Smooth muscle cell (in vitro differentiated cells): ENCODE measurements around the gene GPATCH1. TPM values are rescaled to one million over a fixed set of nuclear protein-coding genes. Genes with fewer than 3 reads are reported as not detected.

ENCODE experiments used
- DNase-seq: peaks from one replicate; lab custom pipeline; 2025; ENCODE audit not compliant: unreplicated experiment; lab: John Stamatoyannopoulos, UW
- H2AFZ ChIP-seq: fragments of 200-600 bp; sonication (generic); 2 replicates; pipeline ENCODE4 v1.6.0; 2016; ENCODE audit warnings: antibody characterized with exemption, low read depth, mild to moderate bottlenecking
- H3F3A ChIP-seq: fragments of 200-600 bp; sonication (generic); 2 replicates; pipeline ENCODE4 v1.6.0; 2017; ENCODE audit warnings: antibody characterized with exemption, low read depth
- H3K27ac ChIP-seq: fragments of 200-600 bp; sonication (generic); 2 replicates; pipeline ENCODE4 v1.5.1; 2016; ENCODE audit warnings: low read depth, mild to moderate bottlenecking
- H3K27me3 ChIP-seq: fragments of 200-600 bp; sonication (generic); 2 replicates; pipeline ENCODE4 v1.6.1; 2016; ENCODE audit warnings: low read depth, mild to moderate bottlenecking
- H3K36me3 ChIP-seq: fragments of 200-600 bp; sonication (generic); 2 replicates; pipeline ENCODE4 v1.5.1; 2016; ENCODE audit warnings: low read depth
- H3K4me1 ChIP-seq: fragments of 200-600 bp; sonication (generic); 2 replicates; pipeline ENCODE4 v1.5.1; 2016; ENCODE audit warnings: low read depth
- H3K4me2 ChIP-seq: fragments of 200-600 bp; sonication (generic); 2 replicates; pipeline ENCODE4 v1.6.0; 2016; ENCODE audit warnings: mild to moderate bottlenecking
- H3K4me3 ChIP-seq: fragments of 200-600 bp; sonication (generic); 2 replicates; pipeline ENCODE4 v1.5.1; 2016; ENCODE audit warnings: mild to moderate bottlenecking
- H3K79me2 ChIP-seq: fragments of 200-600 bp; sonication (generic); 2 replicates; pipeline ENCODE4 v1.6.0; 2016; ENCODE audit warnings: low read depth, mild to moderate bottlenecking
- H3K9ac ChIP-seq: fragments of 200-600 bp; sonication (generic); 2 replicates; pipeline ENCODE4 v1.6.0; 2016; ENCODE audit warnings: low read depth
- H3K9me3 ChIP-seq: fragments of 200-600 bp; sonication (generic); replicated peaks from 2 replicates; pipeline ENCODE4 v1.5.1; 2016; ENCODE audit warnings: low read depth
- H4K20me1 ChIP-seq: fragments of 200-600 bp; sonication (generic); 2 replicates; pipeline ENCODE4 v1.6.0; 2016; ENCODE audit warnings: low read depth
- WGBS: methylation state at CpG from one replicate; pipeline ENCODE4 v1.1.7; 2016; ENCODE audit warnings: low lambda C conversion rate; 5-methylcytosine and 5-hydroxymethylcytosine counted together
- polyA plus RNA-seq: library from polyadenylated mRNA; unstranded; fragments of >200 nt; fragmentation: Nextera tagmentation; extraction: Ambion mirVana; gene quantifications from 2 replicates; pipeline ENCODE4 v1.2.1, GENCODE V29; 2016
- total RNA-seq: library from RNA; depleted of rRNA; stranded (reverse); fragments of >200 nt; gene quantifications from 2 replicates; pipeline ENCODE4 v1.2.3, GENCODE V29; 2014
- TF ChIP-seq, protein P1 (sequence below): fragments of 200-600 bp; sonication (generic); IDR thresholded peaks from 2 replicates; pipeline ENCODE4 v1.5.1; 2017; ENCODE audit warnings: borderline replicate concordance, mild to moderate bottlenecking, antibody characterized with exemption; ENCODE audit not compliant: insufficient read depth, poor library complexity, severe bottlenecking

Gene GPATCH1
- total and polyA plus RNA-seq, 2 experiments from 2014 or later, result 2.8 to 4.3 TPM

DNA sequence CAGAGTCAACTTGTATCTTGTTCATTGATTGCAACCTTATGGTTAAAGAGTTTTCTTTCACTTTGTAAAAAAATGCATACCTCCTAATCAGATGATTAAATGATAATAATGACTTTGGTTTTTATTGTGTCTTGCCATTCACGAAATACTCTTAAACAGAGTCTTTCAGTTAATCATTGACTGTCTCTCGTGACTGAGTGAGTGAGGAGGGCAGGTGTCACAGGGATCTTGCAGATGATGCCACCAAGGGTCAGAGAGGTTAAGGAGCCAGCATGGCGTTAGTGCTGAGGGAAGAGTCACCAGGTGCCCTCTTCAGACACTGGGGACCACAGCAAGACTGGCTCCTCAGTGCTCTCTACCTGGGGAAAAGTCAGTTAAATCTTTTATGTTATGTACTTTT, 8.0 kb downstream of the GPATCH1 start:
- Histone ChIP-seq H3K27ac (no peak overlapping the region), H3K4me1 (no peaks in the 10 kb centered on the region), H3K36me3 (peaks cover 8% of the 10 kb centered on the region), H4K20me1 (no peaks in the 10 kb centered on the region), H3K27me3 (no peaks in the 10 kb centered on the region), H3K9ac (no peak overlapping the region), H3F3A (no peaks in the 10 kb centered on the region), H2AFZ (no peak overlapping the region), H3K79me2 (no peaks in the 10 kb centered on the region), H3K9me3 (no peaks in the 10 kb centered on the region), H3K4me3 (no peak overlapping the region), H3K4me2 (no peak overlapping the region)
- no peak for DNase-seq
- WGBS, result 98% methylated on average over 3 of the region's 3 CpGs
- TF ChIP-seq, protein P1, sequence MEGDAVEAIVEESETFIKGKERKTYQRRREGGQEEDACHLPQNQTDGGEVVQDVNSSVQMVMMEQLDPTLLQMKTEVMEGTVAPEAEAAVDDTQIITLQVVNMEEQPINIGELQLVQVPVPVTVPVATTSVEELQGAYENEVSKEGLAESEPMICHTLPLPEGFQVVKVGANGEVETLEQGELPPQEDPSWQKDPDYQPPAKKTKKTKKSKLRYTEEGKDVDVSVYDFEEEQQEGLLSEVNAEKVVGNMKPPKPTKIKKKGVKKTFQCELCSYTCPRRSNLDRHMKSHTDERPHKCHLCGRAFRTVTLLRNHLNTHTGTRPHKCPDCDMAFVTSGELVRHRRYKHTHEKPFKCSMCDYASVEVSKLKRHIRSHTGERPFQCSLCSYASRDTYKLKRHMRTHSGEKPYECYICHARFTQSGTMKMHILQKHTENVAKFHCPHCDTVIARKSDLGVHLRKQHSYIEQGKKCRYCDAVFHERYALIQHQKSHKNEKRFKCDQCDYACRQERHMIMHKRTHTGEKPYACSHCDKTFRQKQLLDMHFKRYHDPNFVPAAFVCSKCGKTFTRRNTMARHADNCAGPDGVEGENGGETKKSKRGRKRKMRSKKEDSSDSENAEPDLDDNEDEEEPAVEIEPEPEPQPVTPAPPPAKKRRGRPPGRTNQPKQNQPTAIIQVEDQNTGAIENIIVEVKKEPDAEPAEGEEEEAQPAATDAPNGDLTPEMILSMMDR, result no peak

DNA sequence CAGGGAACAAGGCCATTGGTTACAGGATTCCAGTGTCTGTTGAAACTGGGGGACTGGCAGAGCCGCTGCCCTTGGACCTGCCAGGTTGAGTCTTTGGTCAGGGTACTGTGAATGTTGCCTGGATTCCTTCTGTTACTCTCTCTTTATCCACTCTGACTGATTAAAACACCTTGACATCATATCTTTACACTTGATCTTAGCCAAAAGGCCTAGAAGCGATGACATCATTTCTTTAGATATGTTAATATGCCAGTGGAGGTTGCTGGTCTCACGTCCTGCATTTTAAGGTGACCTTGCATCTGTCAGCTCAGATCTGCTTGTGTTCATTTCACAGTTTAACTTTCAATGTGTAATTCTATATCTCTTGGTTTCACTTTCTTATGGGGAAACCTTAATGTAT, 9.2 kb downstream of the GPATCH1 start:
- no peaks in the 10 kb centered on the region for H4K20me1 ChIP-seq
- H2AFZ ChIP-seq, result no peak overlapping the region
- H3K4me2 ChIP-seq, result no peak overlapping the region
- H3K9ac ChIP-seq, result no peak overlapping the region
- H3K27me3 ChIP-seq, result no peaks in the 10 kb centered on the region
- no peak overlapping the region for H3K4me3 ChIP-seq
- no peaks in the 10 kb centered on the region for H3K9me3 ChIP-seq
- H3K36me3 ChIP-seq, result peaks cover 8% of the 10 kb centered on the region
- 79% methylated on average over 3 of the region's 3 CpGs for WGBS
- H3F3A ChIP-seq, result no peaks in the 10 kb centered on the region
- H3K79me2 ChIP-seq, result no peaks in the 10 kb centered on the region
- TF ChIP-seq, protein P1, result no peak
- DNase-seq, result no peak
- no peaks in the 10 kb centered on the region for H3K4me1 ChIP-seq
- no peak overlapping the region for H3K27ac ChIP-seq

DNA sequence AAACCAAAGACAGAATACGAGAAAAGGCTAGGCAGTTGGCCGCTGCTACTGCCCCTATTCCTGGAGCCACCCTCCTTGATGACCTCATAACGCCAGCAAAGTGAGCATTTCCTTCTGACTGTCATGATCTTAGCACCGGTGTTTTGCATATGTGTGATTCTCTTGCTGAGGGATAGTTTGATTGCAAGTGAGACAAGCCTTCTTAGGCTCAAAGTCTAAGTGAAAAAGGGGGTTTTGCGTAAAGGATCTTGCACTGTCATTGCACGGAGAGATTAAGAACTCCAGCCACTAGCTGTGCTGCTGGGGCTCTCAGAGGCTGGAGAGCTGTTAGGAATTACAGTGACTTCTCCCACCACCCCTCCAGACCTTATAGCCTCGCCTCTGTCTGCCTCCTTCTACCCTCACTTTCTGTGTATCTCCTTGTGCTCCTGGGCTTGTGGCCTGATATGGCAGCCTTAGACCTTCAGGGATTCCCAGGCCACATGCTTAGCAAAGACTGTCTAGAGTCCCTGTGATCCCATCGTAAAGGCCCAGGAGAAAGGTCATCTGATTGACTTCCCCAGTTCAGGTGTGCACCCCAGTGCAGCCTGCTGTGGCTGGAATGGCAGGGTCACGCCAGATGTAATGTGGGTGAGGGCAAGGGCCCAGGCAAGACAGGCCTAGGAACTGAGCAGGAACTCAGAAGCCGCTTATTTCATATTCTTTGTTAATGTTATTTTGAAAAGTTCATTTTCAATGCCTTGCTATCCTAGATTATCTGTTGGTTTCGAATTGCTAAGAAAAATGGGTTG, 12.6 kb downstream of the GPATCH1 start:
- Histone ChIP-seq H3K27me3 (no peaks in the 10 kb centered on the region), H3K9ac (no peak overlapping the region), H3K4me3 (no peak overlapping the region), H3K27ac (no peak overlapping the region), H3K4me2 (no peak overlapping the region), H3K4me1 (no peaks in the 10 kb centered on the region), H3K36me3 (peaks cover 8% of the 10 kb centered on the region), H3K9me3 (no peaks in the 10 kb centered on the region), H3F3A (no peaks in the 10 kb centered on the region), H4K20me1 (no peaks in the 10 kb centered on the region), H3K79me2 (no peaks in the 10 kb centered on the region), H2AFZ (no peak overlapping the region)
- no peak for DNase-seq
- 97% methylated on average over 11 of the region's 11 CpGs for WGBS
- TF ChIP-seq, protein P1, result no peak
